Mammary epithelial cell (primary cell): ENCODE data around the gene ELMO1.

Source experiments
- CTCF ChIP-seq, 2 donors: IDR thresholded peaks in 1 of 2; conservative IDR thresholded peaks in 1 of 2; 2 replicates each; pipeline ENCODE4 v1.5.1; 2011 to 2012; ENCODE audit warnings: inconsistent platforms in 2 of 2, low read length in 2 of 2, mild to moderate bottlenecking in 2 of 2, control low read depth in 1 of 2, low read depth in 1 of 2; ENCODE audit not compliant: insufficient read depth in 1 of 2; ENCODE audit errors: extremely low read depth in 1 of 2
- EZH2 ChIP-seq: IDR thresholded peaks from 2 replicates; pipeline ENCODE4 v1.6.1; 2012; ENCODE audit warnings: low read length, inconsistent platforms, borderline replicate concordance

- TF ChIP-seq CTCF (conservative IDR thresholded peaks at IDR 0.05 in 1 of 2, IDR thresholded peaks at IDR 0.05 in 1 of 2; ENCODE audit: extremely low read depth in 1 of 2, insufficient read depth in 1 of 2, low read depth in 1 of 2, low read length in 2 of 2) (no peak), EZH2 (no peak)
Measured at GRCh38 chr7:37445064-37445723, 3.5 kb downstream of the ELMO1 start.
